ENCODE measurements around the gene CDH10.

CDH10 gene

GRCh38 chr5:24644761-24645160 lies at the start of gene CDH10:
Gene CDH10 (minus strand): TSS chr5:24644978. CDS start chr5:24593490, 51,488 bp downstream.
- Histone ChIP-seq H3K27ac (no peak within 1 kb of the TSS), H3K9me3 (no peaks in the 10 kb centered on the region), H3K36me3 (no peaks in the 10 kb centered on the region), H3K27me3 (no peaks in the 10 kb centered on the region), H3K4me1 (peaks cover 0 to 9% (median 3%) of the 10 kb centered on the region in 4 donors), H3K4me3 (no peak within 1 kb of the TSS)
- intact Hi-C loops (cut with DNase I; ENCODE audit: low total_unique reads), result no loop called here
- no peak for DNase-seq
- TF ChIP-seq CTCF (IDR thresholded peaks at IDR 0.05), result no peak

- Histone ChIP-seq H3K4me3 (no peak overlapping the region), H3K27ac (no peak overlapping the region), H3K36me3 (no peaks in the 10 kb centered on the region), H3K4me1 (no peaks in the 10 kb centered on the region), H3K27me3 (no peaks in the 10 kb centered on the region), H3K9me3 (peaks cover 0 to 2% (median 0%) of the 10 kb centered on the region in 3 donors)
- intact Hi-C loops (cut with DNase I; ENCODE audit: low total_unique reads), result no loop called here
- TF ChIP-seq CTCF (IDR thresholded peaks at IDR 0.05), result no peak
- no peak for DNase-seq
Measured at GRCh38 chr5:24693609-24694008, 48.8 kb upstream of the CDH10 start.

GRCh38 chr5:24691074-24691473 lies 46.3 kb upstream of the CDH10 start:
- intact Hi-C loops (cut with DNase I; ENCODE audit: low total_unique reads), result no loop called here
- no peak for DNase-seq
- TF ChIP-seq CTCF (IDR thresholded peaks at IDR 0.05), result no peak

GRCh38 chr5:24681106-24681505 lies 36.3 kb upstream of the CDH10 start:
- Histone ChIP-seq H3K9me3 (peaks cover 0 to 4% (median 0%) of the 10 kb centered on the region in 3 donors), H3K4me1 (no peaks in the 10 kb centered on the region), H3K27ac (no peak overlapping the region), H3K36me3 (no peaks in the 10 kb centered on the region), H3K4me3 (no peak overlapping the region), H3K27me3 (no peaks in the 10 kb centered on the region)
- no peak for DNase-seq
- TF ChIP-seq CTCF (IDR thresholded peaks at IDR 0.05), result no peak
- intact Hi-C loops (cut with DNase I; ENCODE audit: low total_unique reads), result no loop called here

More at GRCh38 chr5:24691074-24691473, 46.3 kb upstream of the CDH10 start:
- Histone ChIP-seq H3K9me3 (no peaks in the 10 kb centered on the region), H3K4me1 (no peaks in the 10 kb centered on the region), H3K4me3 (no peak overlapping the region), H3K36me3 (no peaks in the 10 kb centered on the region), H3K27ac (no peak overlapping the region), H3K27me3 (no peaks in the 10 kb centered on the region)

GRCh38 chr5:24668050-24668449 lies 23.3 kb upstream of the CDH10 start:
- no peaks in the 10 kb centered on the region for H3K4me1 ChIP-seq
- intact Hi-C loops (cut with DNase I; ENCODE audit: low total_unique reads), result no loop called here
- no peaks in the 10 kb centered on the region for H3K9me3 ChIP-seq
- H3K36me3 ChIP-seq, result no peaks in the 10 kb centered on the region
- no peak overlapping the region for H3K4me3 ChIP-seq
- H3K27ac ChIP-seq, result no peak overlapping the region
- H3K27me3 ChIP-seq, result no peaks in the 10 kb centered on the region
- TF ChIP-seq CTCF (IDR thresholded peaks at IDR 0.05), result no peak
- DNase-seq, result no peak

GRCh38 chr5:24649531-24649930 lies 4.8 kb upstream of the CDH10 start:
- no peaks in the 10 kb centered on the region for H3K27me3 ChIP-seq
- peaks cover 0 to 7% (median 2%) of the 10 kb centered on the region in 4 donors for H3K4me1 ChIP-seq
- no peak for DNase-seq
- intact Hi-C loops (cut with DNase I; ENCODE audit: low total_unique reads), result no loop called here
- no peak for TF ChIP-seq CTCF (IDR thresholded peaks at IDR 0.05)
- H3K4me3 ChIP-seq, result no peak overlapping the region
- H3K9me3 ChIP-seq, result no peaks in the 10 kb centered on the region
- no peaks in the 10 kb centered on the region for H3K36me3 ChIP-seq
- H3K27ac ChIP-seq, result no peak overlapping the region

Data from tibial artery (tissue), 4 donors.